Measurements from ENCODE around the gene TOGARAM1.

TOGARAM1 gene

DNA sequence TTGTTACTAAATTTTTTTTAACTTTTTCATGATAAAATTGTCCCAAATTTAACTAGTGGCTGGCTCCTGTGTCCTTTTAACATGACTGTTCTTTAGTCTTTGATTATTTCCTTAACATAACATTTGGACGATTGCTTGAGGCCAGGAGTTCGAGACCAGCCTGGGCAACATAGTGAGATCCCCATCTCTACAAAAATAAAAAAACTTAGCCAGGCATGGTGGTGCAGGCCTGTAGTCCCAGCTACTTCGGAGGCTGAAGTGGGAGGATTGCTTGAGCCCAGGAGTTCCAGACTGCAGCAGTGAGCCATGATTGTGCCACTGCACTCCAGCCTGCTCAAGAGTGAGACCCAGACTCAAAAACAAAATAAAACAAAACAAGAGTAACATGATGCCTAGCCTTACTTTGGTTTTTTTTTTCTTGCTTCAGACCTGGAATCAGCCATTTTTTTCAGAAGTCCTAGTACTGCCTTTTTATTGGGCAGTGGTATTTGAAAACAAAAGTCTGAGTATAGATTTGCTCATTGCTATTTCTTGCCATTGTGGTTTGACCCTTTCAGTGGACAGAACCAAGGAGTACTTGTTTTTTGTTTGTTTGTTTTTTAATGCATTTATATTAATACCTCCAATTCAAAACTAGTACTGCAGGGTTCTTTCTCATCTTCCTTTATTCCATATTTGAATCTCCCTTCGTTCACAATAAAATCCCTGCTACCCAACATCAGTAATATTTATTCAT lies 4.8 kb downstream of the TOGARAM1 start:
- no peak for DNase-seq

DNA sequence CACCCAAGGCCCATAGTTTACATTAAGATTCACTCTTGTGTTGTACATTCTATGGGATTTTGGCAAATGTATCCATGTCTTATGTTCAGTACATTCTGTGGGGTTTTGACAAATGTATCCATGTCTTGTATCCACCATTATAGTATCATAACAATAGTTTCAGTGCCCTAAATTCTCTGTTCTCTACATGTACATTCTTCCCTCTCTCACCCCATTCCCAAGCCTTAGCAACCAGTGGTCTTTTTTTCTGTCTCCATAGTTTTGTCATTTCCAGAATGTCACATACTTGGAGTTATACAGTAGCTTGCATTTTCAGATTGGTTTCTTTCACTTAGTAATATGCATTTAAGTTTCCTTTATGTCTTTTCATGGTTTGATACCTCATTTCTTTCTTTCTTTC lies 6.7 kb downstream of the TOGARAM1 start:
- DNase-seq = no peak

DNA sequence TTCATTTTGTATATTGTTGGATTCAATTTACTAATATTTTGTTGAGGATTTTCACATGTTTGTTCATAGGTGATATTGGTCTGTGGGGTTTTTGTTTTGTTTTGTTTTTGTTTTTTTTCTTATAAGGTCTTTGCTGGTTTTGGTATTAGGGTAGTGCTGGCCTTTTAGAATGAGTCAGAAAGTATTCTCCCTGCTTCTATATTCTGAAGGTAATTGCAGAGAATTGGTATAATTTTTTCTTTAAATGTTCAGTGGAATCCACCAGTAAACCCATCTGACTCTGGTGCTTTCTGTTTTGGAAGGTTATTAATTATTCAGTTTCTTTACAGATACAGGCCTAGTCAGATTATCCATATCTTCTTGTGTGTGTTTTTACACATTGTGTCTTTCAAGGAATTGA lies 8.9 kb downstream of the TOGARAM1 start:
- no peak for DNase-seq

DNA sequence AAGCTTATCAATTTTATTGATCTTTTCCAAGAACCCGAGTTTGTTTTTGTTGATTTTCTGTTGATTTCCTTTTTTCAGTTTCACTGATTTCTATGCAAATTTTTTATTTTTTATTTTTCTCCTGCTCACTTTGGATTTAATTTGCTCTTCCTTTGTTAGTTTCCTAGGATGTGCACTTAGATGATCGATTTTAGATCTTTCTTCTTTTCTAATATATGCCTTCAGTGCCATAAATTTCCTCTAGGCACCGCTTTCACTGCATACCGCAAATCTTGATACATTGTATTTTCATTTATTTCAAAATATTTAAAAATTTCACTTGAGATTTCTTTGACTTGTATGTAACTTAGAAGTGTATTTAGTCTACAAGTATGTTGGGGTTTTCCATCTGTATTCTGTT lies 9.5 kb downstream of the TOGARAM1 start:
- no peak for DNase-seq

DNA sequence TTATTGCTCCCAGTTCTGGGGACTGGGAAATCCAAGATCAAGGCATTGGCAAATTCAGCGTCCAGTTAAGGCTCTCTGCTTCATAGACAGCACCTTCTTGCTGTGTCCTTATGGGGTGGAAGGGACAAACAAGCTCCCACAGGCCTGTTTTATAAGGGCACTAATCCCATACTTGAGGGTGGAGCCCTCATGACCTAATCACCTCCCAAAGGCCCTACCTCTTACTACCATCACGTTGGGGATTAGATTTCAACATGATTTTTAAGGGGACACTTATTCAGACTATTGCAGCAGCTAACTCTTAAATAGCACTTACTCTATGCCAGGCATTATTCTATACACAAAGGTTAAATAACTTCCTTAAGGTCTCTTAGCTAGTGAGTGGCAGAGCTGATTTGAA lies 17.3 kb downstream of the TOGARAM1 start:
- no peak for DNase-seq

DNA sequence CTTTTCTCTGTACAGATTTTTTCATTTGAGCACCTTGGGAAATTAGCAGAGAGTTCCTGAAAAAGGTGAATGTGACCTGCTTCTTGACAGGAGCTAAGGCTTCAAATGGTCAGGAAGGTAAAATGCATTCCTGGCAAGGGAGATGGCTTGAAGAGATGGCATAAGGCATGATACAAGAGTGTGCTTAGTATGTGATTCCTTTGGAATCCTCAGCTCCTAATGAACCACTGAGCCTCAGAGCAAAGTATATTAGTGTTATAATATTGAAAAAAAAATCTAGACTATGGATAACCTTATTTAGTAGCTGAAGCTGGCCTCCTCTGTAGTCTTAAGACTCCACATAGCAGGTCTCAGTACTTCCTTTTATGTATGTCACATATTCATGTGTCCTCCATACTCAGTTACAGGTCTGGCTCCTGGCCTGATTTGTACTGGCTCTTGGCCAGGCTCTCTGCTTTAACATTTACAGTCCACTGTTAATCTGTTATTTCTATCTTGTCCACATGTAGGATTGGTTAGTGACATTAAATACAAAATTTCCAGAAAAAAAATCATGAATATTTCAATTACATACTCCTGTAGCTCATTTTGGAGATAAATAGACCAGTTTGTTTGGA lies 17.9 kb downstream of the TOGARAM1 start:
- DNase-seq = no peak

DNA sequence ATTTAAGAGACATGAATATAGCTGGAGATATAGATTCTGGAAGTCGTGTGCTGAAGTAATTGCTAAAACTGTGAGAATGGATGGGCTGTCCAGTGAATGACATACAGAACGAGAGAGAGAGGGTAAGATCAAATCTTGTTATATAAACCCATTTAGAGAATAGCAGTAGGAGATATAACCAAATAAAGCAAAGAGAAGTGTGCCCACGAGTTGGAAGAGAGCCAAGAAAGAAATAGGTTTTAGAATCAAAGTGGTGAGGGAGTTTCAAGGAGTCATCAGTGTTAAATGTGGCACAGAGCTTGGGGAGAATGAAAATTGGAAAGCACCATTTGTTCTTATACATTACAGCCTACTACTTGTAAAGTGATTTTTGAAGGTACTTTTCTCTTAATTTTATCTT lies 19.2 kb downstream of the TOGARAM1 start:
- DNase-seq = no peak

DNA sequence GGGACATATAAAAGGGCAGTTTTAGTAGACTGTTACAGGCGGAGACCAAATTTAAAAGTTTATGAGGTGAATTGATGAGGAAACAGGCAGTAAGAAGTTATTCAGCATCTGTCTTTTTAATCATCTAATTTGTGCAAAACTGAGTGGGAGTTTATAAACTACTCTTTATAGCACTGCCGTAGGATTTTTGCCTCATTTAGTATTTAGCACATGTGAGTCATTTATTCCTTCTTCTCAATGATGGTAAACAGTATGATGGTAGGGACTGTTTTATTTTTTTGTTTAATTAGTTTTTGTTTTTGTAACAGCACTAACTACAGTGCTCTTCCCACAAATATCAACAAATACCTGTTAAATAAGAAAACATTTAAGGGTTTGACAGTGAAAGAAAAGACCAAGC lies 20.6 kb downstream of the TOGARAM1 start:
- no peak for DNase-seq

DNA sequence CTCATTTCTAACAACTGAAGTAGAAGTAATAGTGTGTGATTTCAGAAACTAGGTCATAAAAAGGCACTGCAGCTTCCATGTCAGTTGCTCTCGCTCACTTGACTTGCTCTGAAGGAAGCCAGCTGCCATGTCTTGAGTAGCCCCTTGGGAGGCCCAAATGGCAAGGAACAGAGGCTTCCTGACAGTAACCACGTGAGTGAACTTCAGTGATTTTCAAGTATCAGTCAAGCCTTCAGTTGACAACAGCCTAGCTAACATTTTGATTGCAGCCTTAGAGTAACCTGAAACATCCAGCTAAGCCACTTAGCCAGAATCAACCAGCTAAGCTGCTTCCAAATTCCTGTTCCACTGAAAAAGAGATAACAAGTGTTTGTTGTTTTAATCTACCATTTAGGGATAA lies 26.7 kb downstream of the TOGARAM1 start:
- DNase-seq = no peak

DNA sequence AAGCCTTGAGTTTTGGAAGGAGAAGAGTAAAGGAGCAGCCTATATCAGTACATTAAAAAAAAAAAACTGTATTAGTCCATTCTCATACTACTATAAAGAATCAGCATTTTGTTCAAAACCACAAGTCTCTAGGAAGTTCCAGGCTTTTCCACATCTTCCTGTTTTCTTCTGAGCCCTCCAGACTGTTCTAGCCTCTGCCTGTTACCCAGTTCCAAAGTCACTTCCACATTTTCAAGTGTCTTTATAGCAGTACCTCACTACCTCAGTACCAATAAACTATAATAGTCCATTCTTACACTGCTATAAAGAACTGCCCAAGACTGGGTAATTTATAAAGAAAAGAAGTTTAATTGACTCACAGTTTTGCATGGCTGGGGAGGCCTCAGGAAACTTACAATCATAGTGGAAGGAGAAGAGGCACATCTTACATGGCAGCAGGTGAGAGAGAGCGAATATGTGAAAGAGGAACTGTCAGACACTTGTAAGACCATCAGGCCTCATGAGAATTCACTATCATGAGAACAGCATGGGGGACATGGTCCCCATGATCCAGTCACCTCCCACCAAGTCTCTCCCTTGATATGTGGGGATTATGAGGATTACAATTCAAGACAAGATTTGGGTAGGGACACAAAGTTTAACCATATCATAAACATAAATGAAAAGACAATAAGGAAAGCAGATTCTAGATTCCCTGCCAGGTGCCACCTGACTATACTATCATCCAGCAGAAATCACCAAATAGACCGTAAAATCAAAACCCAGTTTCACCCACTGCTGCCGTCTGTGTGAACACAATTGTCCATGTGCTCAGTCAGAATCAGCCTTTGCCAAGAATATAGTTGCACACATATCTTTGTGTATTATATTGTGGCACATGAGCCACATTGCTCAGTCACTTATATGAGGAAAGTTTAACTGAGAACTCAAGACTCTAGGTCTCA lies 27.8 kb downstream of the TOGARAM1 start:
- no peak for DNase-seq

DNA sequence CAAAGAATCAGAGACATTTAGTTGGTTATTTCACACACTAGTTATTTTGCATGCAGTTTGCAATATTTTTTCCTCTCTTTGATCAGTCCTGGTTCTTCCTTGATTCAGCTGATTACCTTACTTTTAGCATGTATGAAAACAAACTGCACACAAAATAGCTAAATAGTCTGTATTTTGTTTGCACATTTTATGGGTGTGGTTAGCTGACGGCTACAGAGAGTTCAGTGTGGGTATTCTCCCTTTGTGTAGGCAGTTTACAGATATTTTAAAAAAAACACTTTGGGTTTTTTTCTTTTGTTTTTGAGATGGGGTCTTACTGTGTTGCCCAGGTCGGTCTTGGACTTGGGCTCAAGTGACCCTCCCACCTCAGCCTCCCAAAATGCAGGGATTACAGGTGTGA lies 28.5 kb downstream of the TOGARAM1 start:
- DNase-seq = no peak

DNA sequence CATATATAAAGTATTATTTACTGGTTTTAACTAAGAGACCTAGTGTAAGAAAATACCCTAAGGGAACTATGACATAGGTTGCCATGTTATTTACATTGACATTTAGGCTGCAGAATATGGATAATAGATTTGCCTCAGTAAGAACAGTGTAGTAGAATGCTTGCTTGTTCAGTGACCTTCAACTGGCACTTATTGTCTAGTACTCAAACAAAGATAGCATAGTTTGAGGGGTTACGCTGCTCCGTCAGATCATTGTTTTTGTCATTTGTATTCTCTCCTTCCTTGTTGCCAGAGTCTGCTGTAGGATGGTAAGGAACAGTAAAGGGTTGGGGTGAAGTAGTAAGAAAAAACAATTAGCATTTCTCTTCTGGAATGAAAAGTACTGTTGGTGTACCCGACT lies 33.2 kb downstream of the TOGARAM1 start:
- DNase-seq = no peak

DNA sequence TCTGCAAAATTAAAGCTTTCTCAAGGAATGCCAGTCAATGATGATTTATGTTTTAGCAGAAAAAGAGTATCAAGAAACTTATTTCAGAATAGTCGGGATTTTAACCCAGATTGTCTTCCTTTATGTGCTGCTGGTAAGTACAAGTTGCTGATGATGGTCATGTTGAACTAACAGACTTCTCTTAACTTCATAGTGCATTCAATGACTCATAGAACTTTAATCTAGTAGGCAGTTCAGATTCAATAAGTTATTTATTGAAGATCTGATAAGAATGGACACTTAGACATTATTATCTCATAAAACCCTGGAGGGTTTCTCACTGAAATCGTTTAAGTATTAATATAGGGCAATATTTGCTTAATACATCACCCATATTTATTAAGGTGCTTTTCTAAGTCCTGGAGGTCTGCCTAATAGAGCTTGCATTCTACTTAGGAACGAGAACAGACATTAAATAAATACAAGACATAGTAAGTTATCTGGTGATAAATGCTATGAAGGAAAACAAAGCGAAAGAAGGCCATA lies 33.8 kb downstream of the TOGARAM1 start:
- DNase-seq = no peak

DNA sequence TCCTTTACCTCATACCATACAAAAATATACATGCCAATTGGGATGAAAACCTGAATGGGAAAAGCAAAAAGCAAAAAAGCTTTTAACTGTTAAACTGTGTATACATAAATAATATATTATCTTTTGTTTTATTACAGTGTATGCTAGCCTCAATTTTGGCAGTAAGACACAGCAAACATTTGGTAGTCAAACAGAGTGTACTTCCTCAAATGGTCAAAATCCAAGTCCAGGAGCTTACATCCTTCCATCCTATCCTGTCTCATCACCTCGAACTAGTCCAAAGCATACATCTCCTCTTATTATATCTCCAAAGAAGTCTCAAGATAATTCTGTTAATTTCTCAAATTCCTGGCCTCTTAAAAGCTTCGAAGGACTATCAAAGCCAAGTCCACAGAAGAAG lies 41.9 kb downstream of the TOGARAM1 start:
- no peak for DNase-seq

DNA sequence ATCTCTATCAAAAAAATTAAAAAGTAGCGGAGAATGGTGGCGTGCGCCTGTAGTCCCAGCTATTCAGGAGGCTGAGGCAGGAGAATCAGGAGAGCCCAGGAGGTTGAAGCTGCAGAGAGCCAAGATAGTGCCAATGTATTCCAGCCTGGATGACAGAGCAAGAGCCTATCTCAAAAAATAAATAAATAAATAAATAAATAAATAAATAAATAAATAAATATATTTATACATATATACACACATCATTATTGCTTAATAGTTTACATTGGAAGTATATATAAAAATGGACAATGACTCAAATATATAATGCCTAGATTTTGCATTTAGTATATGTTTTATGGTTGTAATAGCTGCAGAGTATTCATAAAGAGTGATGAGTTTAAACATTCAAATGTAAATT lies 53.1 kb downstream of the TOGARAM1 start:
- no peak for DNase-seq

DNA sequence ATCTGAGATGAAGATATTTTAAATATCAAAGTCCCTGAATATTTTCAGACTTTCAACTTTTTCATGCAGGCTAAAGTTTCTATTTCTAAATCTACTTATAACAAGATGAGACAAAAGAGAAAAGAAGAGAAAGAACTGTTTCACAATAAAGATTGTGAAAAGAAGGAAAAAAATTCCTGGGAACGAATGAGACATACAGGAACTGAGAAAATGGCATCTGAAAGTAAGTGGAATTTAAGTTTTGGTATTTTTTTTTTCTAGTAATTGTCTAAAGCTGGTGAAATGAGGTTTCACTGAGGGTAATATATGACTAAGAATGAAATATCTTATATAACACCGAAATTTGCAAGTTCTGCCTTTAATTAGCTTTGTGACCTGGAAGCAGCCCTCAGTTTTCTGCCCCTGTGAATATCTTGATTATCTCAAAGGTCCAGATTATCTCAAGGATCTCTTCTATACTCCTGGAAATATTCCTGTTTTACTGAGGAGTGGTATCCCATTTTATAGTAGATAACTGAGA lies 66.2 kb downstream of the TOGARAM1 start:
- DNase-seq = no peak

DNA sequence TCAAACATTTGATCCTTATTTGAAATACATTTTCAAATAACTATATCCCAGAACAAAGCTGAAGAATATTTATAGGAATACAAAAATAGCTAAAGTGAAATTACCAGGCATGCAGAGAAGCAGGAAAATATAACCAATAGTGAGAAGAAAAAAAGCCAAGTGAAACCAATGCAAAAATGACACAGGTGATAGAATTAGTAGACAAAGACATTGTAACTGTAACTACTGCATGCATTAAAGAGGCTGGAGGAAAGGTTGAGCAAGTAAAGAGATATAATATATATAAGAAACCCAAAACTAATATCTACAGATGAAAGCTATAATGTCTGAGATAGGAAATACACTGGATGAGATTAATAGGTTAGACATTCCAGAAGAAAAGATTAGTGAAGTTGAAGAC lies 72.7 kb downstream of the TOGARAM1 start:
- no peak for DNase-seq

DNA sequence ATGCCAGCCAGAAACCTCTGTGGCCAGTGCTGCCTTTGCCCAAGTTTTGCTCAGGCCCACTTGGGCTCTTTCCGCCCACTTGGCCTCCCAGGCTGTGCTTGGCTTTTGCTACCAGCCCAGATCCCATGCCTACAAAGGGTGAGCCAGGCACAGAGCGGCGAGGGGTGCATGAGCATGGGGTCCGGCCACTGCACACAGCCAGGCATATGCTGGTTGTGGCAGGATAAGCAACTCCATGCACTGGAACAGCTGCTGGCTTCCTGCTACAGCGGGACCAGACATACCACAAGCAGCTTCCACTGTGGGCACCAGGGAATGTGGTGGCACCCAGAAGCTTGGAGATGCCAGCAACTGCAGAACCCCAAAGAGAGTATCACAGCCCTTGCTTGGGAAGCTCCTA lies 76.3 kb downstream of the TOGARAM1 start:
- DNase-seq = no peak

DNA sequence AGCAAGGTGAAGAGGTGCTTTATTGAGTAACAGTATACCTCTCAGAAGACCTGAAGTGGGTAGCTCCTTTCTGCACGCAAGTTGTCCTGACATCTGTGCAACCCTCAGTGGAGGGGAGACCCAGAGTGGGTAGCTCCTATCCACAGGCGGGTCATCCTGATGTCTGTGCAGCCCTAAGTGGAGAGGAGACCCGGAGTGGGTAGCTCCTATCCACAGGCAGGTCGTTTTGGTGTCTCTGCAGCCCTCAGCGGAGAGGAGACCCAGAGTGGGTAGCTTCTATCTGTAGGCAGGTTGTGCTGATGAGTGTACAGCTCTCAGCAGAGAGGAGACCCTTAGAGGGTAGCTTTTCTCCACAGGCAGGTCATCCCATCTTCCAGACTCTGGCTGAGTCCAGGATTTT lies 76.9 kb downstream of the TOGARAM1 start:
- DNase-seq = no peak

DNA sequence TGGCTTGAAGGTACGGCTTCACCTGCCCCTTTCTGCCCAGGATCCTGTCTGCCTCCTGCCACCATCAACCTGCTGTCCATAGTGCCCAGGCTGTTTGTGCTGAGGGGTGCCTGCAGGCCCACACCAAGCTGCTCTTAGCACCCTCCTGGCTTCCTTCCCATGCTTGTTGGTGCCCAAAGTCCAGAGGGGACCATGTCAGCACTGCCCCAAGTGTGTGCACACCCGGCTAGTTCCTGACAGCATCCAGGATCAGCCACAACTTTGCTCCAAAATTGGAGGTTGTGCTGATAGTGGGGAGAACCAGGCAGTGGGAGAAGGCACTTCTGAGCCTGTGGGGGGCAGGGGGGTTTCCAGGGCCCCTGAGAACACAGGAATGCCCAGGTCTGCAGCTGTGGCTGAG lies 77.4 kb downstream of the TOGARAM1 start:
- no peak for DNase-seq

DNA sequence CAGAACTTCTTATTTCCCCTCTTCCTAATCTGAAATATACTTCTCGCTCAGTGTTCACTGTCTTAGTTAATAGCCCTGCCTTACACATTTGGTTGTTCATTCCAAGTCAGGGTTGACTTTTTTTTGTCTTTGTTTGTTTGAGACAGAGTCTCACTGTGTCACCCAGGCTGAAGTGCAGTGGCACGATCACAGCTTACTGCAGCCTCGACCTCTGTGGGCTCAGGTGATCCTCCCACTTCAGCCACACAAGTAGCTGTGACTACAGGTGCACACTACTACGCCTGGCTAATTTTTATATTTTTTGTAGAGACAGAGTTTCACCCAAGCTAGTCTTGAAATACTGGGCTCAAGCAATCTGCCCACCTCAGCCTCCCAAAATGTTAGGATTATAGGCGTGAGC lies 79.7 kb downstream of the TOGARAM1 start:
- DNase-seq = no peak

DNA sequence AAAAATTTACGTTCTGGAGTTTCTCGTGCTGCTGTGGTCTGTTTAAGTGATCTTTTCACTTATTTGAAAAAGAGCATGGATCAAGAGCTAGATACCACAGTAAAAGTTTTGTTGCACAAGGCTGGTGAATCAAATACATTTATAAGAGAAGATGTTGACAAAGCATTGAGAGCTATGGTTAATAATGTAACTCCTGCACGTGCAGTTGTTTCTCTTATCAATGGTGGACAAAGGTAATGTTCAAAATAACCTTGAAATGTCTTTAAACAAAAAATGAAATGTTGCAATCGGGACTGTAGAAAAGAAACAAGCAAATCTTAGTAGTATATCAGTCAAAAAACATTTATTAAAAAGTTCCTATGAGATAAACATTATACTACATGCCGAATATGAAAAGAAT lies 82.6 kb downstream of the TOGARAM1 start:
- no peak for DNase-seq

DNA sequence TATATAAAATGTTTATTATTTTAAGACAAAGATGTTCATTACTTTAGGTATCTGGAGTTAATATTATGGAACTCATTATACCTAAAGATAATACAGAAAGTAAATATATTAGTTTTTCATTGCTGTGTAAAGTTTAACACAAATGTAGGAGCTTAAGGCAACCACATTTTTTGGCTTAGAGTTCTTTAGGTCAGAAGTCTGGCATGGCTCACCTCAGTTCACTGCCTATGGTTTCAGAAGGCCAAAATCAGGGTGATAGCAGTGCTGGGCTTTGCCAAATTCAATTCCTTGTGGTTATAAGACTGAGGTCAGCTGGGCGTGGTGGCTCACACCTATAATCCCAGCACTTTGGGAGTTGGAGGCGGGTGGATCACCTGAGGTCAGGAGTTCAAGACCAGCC lies 86.4 kb downstream of the TOGARAM1 start:
- no peak for DNase-seq
